Cardiac fibroblast (primary cell): ENCODE measurements around the gene FRMD5.

Experiments used
- DNase-seq, 2 donors: peaks; one replicate each; pipeline versions ENCODE4 v3.0.0 to v3.0.0-alpha.2; 2010; ENCODE audit warnings: low read depth in 2 of 2
- H3K4me3 ChIP-seq, 2 donors: replicated peaks in 1 of 2; 1 replicate in 1 of 2; 2 replicates in 1 of 2; pipeline ENCODE4 v1.5.1; 2011; ENCODE audit warnings: low read depth in 2 of 2, low read length in 2 of 2, mild to moderate bottlenecking in 2 of 2, moderate library complexity in 1 of 2
- TF ChIP-seq, protein P1 (sequence below): IDR thresholded peaks from one replicate; pipeline ENCODE4 v1.5.1; 2011; ENCODE audit warnings: low read depth, mild to moderate bottlenecking, low read length, inconsistent platforms

FRMD5 gene

DNA sequence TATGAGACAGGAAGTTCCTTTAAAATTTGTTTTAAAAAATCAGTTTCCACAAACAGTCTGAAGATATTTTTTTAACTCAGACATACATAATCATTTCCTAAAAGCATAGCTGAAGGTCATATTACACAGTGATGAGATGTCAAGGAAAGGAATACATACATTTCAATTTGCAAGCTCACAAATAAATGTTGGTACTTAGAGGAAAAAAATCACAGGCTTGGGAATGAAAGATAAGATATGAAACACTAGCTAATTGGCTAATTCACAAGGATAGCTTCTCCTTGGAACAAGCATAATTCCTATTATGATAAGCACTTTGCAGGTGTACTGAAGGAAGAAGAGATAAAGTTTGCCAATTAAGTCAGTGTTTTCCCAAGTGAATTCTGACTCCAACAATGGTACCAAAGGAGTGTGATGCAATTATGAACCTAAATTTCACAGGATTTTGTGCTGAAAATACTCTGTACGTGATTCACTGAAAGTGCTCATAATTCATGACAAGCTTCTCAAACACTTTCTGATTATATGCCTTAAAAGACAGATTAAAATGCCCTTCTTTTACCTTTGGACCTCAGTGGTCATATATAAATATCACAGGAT is 112.4 kb downstream of the FRMD5 start:
- DNase-seq, result peak; percentile 35 to 75
- H3K4me3 ChIP-seq, result no peak overlapping the region
- TF ChIP-seq, protein P1, sequence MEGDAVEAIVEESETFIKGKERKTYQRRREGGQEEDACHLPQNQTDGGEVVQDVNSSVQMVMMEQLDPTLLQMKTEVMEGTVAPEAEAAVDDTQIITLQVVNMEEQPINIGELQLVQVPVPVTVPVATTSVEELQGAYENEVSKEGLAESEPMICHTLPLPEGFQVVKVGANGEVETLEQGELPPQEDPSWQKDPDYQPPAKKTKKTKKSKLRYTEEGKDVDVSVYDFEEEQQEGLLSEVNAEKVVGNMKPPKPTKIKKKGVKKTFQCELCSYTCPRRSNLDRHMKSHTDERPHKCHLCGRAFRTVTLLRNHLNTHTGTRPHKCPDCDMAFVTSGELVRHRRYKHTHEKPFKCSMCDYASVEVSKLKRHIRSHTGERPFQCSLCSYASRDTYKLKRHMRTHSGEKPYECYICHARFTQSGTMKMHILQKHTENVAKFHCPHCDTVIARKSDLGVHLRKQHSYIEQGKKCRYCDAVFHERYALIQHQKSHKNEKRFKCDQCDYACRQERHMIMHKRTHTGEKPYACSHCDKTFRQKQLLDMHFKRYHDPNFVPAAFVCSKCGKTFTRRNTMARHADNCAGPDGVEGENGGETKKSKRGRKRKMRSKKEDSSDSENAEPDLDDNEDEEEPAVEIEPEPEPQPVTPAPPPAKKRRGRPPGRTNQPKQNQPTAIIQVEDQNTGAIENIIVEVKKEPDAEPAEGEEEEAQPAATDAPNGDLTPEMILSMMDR, result no peak

DNA sequence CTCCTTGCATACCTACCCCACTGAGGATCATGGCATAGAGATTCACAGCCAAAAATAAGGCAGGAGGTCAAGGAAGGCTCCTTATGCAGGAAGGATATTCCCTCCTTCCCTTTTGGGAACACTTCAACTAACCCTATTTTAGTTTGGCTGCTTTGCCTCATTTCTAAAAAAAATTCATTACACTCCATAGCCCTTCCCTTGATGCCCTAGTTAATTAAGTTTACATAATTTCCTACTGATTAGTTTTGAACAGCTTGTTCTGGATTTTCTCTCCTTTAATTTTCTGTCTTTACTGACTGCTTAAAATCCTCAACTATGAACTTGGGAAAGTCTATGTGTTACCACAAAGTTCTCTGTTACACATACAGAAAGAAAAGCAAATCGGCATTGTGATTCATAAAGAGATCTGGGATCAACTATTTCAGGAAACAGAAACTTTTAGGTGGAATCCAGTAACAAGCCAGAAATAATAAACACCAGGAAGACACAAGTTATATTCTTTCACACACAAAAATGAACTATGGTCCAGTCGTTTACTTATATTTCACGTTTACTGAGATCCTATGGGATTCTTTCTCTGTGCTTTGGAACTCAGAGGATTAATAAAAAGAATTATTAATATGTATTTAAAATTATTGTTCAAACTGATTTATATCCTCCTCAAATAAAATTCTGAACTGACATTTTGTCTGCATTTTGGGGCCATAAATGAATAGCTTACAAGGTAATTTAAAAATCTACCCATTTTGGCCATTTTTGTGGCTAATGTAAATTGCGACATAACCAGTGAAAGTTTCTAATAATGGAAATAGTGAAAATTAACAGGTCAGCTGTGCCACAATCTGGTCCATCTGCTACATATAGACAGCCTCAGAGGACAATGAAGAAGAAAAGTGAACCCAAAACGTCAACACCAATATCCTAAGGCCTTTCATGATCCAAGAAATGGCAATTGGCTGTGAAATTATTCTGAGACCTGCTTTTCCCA is 113.8 kb downstream of the FRMD5 start:
- peak; percentile 34 to 77 for DNase-seq
- TF ChIP-seq, protein P1, result no peak
- H3K4me3 ChIP-seq, result no peak overlapping the region

DNA sequence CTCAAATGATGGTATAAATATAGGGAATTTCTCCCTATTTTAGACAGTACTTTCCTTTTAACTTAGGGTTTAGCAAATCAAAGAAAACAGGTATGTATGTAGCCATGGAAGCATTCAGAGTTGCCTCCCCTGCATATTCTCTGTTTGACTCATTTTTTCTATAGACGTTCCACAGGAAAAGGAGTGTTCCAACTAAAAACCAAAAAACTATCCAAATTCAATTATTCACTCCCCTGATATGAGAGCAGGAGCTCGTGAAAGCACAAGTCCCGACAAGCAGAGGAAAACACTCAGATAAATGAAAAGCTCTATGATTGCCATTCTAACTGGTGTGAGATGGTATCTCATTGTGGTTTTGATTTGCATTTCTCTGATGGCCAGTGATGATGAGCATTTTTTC is 119.5 kb downstream of the FRMD5 start:
- peak; percentile 53 to 72 for DNase-seq
- TF ChIP-seq, protein P1, result no peak
- no peak overlapping the region for H3K4me3 ChIP-seq

DNA sequence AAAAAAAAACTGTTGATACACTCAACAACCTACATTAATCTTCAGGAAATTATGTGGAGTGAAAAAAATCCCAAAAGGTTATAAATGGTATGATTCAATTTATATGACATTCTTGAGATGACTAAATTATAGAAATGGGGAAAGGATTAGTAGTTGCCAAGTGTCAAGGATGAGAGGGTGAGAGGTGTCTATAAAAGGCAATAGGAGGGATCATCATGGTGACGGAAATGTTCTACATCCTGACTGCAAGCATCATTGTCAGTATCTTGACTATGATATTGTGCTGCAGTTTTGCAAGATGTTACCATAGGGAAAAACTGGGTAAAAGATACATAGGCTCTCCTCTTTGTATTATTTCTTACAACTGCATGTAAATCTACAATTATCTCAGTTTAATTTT is 125.6 kb downstream of the FRMD5 start:
- TF ChIP-seq, protein P1, result no peak
- no peak overlapping the region for H3K4me3 ChIP-seq
- peak in 1 of 2 donors; percentile 11 for DNase-seq

DNA sequence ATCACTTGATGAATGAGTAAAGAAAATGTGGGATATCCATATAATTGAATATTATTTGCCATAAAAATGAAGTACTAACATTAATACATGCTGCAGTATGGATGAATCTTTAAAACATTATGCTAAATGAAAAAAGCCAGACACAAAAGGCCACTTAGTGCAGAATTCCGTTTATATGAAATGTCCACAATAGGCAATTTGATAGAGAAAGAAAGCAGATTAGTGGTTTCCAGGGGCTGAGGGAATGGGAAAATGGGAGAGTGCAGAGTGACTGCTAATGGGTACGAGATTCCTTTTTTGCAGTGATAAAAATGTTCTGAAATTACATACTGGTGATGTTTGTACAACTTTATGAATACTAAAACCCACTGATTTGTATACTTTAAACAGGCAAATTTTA is 126.7 kb downstream of the FRMD5 start:
- H3K4me3 ChIP-seq, result no peak overlapping the region
- DNase-seq, result no peak
- TF ChIP-seq, protein P1, result no peak

DNA sequence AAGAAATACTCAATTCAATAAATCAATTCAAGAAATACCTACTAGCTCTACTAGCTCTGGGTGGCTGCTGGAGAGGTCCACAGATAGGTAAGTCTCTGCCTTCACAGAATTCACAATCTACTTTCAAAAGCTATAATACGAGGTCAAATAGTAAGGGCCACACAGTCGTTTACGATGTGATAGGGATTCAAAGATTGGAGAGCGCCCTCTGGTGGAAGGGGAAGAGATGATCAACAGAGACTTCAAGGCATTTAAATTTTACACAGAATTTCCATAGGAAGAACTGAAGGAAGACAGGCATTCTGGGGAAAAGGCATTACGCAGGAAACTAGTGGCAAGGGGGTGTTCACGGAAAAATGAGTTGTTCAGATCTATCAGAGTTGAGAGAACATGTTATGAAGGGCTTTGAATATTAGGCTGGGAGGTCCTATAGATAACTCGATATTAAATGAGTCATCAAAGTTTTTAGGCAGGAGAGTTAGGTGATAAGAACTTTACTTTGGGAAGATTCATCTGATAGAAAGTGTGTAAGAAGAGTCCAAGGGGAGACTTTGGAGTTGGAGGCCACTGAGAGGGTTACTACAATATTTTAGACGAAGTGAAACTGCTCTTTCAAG is 128.8 kb downstream of the FRMD5 start:
- peak; percentile 83 to 89 for DNase-seq

More for the DNA sequence above, 128.8 kb downstream of the FRMD5 start:
- no peak overlapping the region for H3K4me3 ChIP-seq
- TF ChIP-seq, protein P1, result peak; percentile 67
